ENCODE measurements around the gene ANXA11.

The ANXA11 gene

DNA sequence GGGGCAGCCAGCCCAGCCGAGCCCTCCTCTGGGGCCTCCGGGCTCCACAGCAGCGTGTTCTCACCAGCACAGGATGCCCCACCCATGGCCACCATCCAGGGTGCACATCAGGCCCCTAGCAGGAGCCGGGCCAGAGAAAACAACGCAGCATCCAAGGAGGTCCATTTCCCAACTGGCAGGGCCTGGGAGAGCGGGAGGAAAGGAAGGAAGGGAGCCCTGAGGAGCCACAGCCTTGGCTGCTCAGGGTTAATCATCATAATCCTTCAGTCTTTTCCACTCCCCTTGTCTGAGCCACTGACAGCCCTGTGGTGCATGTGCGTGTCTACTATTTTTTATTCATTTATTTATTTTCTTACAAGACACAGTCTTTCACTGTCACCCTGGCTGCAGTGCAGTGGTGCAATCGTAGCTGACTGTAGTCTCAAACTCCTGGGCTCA is 69.2 kb downstream of the ANXA11 start:
- TF ChIP-seq TEAD4 (IDR thresholded peaks at IDR 0.05) (no peak), EGR1 (IDR thresholded peaks at IDR 0.05) (no peak)

DNA sequence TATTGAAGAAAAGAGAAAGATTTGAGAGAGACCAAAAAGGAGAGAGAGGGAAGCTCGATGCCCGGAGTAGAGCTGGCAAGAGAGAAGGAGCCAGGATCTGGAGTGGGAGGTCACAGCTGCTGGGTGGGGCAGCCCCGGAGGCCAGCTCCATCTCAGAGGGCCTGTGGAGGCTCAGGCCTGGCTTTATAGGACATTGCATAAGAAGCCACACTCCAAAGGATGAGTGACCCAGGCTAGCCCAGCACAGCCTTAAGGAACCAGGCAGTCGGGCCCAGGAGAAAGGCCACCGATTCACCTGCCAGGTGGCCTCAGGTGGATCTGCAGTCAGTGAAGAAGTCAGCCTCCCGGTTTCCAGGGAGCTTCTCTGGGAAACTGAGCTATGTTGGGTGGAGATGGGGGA is 72.1 kb downstream of the ANXA11 start:
- TF ChIP-seq EP300 (IDR thresholded peaks at IDR 0.05; ENCODE audit: borderline replicate concordance) (no peak), CEBPB (IDR thresholded peaks at IDR 0.05) (no peak), RAD21 (IDR thresholded peaks at IDR 0.05; ENCODE audit: low read depth) (no peak), TCF12 (IDR thresholded peaks at IDR 0.05; ENCODE audit: low read depth) (no peak), EGR1 (IDR thresholded peaks at IDR 0.05) (no peak), TEAD4 (IDR thresholded peaks at IDR 0.05) (no peak), FOXM1 (IDR thresholded peaks at IDR 0.05; ENCODE audit: borderline replicate concordance, low read depth) (no peak), CREB1 (IDR thresholded peaks at IDR 0.05; ENCODE audit: low read depth) (no peak), YY1 (IDR thresholded peaks at IDR 0.05; ENCODE audit: low read depth) (no peak), ZBTB7A (IDR thresholded peaks at IDR 0.05; ENCODE audit: low read depth) (no peak), TAF1 (IDR thresholded peaks at IDR 0.05; ENCODE audit: low read depth) (no peak), NFIC (IDR thresholded peaks at IDR 0.05) (no peak)
- TF ChIP-seq, protein P1, sequence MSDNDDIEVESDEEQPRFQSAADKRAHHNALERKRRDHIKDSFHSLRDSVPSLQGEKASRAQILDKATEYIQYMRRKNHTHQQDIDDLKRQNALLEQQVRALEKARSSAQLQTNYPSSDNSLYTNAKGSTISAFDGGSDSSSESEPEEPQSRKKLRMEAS (IDR thresholded peaks at IDR 0.05), result no peak
- TF ChIP-seq, protein P2, sequence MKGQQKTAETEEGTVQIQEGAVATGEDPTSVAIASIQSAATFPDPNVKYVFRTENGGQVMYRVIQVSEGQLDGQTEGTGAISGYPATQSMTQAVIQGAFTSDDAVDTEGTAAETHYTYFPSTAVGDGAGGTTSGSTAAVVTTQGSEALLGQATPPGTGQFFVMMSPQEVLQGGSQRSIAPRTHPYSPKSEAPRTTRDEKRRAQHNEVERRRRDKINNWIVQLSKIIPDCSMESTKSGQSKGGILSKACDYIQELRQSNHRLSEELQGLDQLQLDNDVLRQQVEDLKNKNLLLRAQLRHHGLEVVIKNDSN (IDR thresholded peaks at IDR 0.05), result no peak
- TF ChIP-seq, protein P3, sequence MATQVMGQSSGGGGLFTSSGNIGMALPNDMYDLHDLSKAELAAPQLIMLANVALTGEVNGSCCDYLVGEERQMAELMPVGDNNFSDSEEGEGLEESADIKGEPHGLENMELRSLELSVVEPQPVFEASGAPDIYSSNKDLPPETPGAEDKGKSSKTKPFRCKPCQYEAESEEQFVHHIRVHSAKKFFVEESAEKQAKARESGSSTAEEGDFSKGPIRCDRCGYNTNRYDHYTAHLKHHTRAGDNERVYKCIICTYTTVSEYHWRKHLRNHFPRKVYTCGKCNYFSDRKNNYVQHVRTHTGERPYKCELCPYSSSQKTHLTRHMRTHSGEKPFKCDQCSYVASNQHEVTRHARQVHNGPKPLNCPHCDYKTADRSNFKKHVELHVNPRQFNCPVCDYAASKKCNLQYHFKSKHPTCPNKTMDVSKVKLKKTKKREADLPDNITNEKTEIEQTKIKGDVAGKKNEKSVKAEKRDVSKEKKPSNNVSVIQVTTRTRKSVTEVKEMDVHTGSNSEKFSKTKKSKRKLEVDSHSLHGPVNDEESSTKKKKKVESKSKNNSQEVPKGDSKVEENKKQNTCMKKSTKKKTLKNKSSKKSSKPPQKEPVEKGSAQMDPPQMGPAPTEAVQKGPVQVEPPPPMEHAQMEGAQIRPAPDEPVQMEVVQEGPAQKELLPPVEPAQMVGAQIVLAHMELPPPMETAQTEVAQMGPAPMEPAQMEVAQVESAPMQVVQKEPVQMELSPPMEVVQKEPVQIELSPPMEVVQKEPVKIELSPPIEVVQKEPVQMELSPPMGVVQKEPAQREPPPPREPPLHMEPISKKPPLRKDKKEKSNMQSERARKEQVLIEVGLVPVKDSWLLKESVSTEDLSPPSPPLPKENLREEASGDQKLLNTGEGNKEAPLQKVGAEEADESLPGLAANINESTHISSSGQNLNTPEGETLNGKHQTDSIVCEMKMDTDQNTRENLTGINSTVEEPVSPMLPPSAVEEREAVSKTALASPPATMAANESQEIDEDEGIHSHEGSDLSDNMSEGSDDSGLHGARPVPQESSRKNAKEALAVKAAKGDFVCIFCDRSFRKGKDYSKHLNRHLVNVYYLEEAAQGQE (IDR thresholded peaks at IDR 0.05; ENCODE audit: low read depth), result no peak

DNA sequence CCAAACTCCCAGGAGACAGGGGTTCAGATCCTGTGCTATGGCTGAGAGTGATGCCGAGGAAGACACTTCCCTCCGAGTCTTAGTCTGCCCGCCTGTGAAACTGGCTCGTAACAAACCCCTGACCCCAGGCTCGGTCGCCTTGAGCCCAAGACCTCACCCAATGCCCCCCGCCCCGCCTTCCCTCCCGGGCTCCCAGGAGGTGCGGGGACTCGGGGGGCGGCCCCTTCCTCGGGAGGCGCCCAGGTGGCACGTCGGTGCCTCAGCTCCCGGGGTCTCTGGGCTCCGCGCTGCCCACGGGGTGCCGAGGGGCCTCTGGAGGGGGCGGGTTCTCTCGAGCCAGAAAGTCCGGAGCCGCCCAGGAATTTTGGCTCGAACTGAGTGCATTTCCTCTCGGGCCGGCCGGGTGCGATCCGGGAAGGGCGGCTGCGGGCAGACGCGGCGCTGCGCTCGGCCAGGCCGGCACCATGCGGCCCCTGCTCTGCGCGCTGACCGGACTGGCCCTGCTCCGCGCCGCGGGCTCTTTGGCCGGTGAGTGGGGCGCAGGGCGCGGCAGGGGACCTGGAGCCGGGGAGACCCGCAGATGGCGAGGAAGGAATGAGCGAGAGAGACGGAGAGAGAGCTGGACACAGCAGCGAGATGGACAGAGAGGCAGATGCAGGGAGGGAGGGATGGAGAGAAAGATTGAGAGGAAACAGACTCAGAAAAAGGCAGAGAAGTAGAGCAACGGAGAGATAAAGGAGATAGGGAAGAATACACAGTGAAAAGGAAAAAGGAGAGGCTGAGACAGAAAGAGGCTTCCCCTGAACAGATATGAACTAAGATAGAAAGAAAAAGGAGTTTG is 72.8 kb downstream of the ANXA11 start, which contains the start of gene PLAC9:
TSS of gene PLAC9 (plus strand) at position 432 of the 841 bp plus-strand sequence. CDS start at position 465, 33 bp downstream.
- no peak for TF ChIP-seq CEBPB (IDR thresholded peaks at IDR 0.05)
- TF ChIP-seq ZBTB7A (IDR thresholded peaks at IDR 0.05; ENCODE audit: low read depth), result no peak
- TF ChIP-seq TCF12 (IDR thresholded peaks at IDR 0.05; ENCODE audit: low read depth), result no peak
- no peak for TF ChIP-seq NFIC (IDR thresholded peaks at IDR 0.05)
- TF ChIP-seq FOXM1 (IDR thresholded peaks at IDR 0.05; ENCODE audit: borderline replicate concordance, low read depth), result no peak
- TF ChIP-seq, protein P2 (IDR thresholded peaks at IDR 0.05), result no peak
- TF ChIP-seq, protein P1 (IDR thresholded peaks at IDR 0.05), result no peak
- no peak for TF ChIP-seq TAF1 (IDR thresholded peaks at IDR 0.05; ENCODE audit: low read depth)
- no peak for TF ChIP-seq YY1 (IDR thresholded peaks at IDR 0.05; ENCODE audit: low read depth)
- no peak for TF ChIP-seq RAD21 (IDR thresholded peaks at IDR 0.05; ENCODE audit: low read depth)
- TF ChIP-seq EGR1 (IDR thresholded peaks at IDR 0.05), result no peak
- no peak for TF ChIP-seq TEAD4 (IDR thresholded peaks at IDR 0.05)
- TF ChIP-seq CREB1 (IDR thresholded peaks at IDR 0.05; ENCODE audit: low read depth), result no peak
- TF ChIP-seq EP300 (IDR thresholded peaks at IDR 0.05; ENCODE audit: borderline replicate concordance), result no peak
- TF ChIP-seq, protein P3 (IDR thresholded peaks at IDR 0.05; ENCODE audit: low read depth), result no peak

DNA sequence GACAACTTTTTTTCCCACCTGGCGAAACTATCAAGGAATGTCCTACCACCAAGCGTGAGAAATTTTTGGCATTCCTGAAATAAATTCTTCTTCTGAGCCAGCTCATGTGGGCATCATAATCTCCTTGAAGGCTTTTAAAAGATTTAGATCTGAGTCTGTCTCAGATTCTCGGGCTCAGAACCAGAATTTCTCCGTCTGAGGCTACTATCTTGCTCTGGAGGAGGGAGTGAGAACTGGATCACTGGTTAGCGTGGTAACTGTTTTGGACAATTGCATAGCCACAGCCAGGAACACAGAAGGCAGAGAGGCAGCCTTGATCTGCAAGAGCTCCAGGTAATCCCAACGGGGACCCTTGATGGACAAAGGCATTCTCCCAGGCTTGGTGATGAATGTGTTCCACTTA is 73.8 kb downstream of the ANXA11 start:
- TF ChIP-seq YY1 (IDR thresholded peaks at IDR 0.05; ENCODE audit: low read depth) (no peak), TEAD4 (IDR thresholded peaks at IDR 0.05) (peak; percentile 71)

DNA sequence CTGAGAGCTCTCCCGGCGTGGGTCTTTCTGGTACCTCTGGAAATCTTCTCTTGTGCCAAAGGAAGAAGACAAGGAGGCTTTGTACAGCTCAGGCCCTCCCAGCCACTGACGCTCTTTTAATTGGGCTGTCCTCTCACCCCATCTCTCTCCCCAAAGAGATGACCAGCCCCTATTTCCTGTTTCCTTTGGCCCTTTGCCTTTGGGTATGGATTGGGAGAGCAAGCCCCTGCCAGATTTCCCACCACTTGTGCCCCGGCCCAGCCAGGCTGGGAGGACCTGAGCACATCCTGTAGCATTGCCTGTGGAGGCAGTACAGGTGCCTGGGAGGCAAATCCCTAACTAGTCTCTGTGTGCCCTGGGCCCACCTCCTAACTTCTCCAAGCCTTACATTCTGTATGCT is 78.5 kb downstream of the ANXA11 start:
- TF ChIP-seq YY1 (IDR thresholded peaks at IDR 0.05; ENCODE audit: low read depth) (no peak), TEAD4 (IDR thresholded peaks at IDR 0.05) (no peak)

DNA sequence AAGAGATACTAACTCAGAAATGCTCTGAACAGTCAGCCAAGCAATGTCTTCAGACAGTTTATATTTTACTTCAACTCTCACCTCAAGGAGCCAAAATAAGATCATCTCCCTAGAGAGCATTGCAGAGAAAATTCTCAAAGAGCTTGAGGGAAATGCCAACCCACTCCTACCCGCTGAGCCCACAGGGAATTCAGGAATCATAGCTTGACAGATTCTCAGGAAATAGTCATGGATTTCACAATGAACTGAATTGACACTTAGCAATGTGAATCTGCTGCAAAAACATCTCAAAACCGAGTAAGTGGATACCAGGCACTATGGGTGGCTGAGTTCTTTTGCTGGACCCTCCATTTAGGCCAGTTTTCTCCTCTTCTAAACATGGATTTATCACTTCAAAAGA is 82.6 kb downstream of the ANXA11 start:
- no peak for TF ChIP-seq CREB1 (IDR thresholded peaks at IDR 0.05; ENCODE audit: low read depth)
- TF ChIP-seq CEBPB (IDR thresholded peaks at IDR 0.05), result no peak
- TF ChIP-seq, protein P3 (IDR thresholded peaks at IDR 0.05; ENCODE audit: low read depth), result no peak
- no peak for TF ChIP-seq EP300 (IDR thresholded peaks at IDR 0.05; ENCODE audit: borderline replicate concordance)
- no peak for TF ChIP-seq TAF1 (IDR thresholded peaks at IDR 0.05; ENCODE audit: low read depth)
- TF ChIP-seq, protein P2 (IDR thresholded peaks at IDR 0.05), result no peak
- no peak for TF ChIP-seq YY1 (IDR thresholded peaks at IDR 0.05; ENCODE audit: low read depth)
- no peak for TF ChIP-seq RAD21 (IDR thresholded peaks at IDR 0.05; ENCODE audit: low read depth)
- TF ChIP-seq ZBTB7A (IDR thresholded peaks at IDR 0.05; ENCODE audit: low read depth), result no peak
- TF ChIP-seq, protein P1 (IDR thresholded peaks at IDR 0.05), result no peak

Data from Ishikawa (cell line).